Fibroblast of lung (primary cell): ENCODE measurements around the gene LBX1.

Source experiments
- EZH2 ChIP-seq: IDR thresholded peaks from 2 replicates; pipeline ENCODE4 v1.5.1; 2012; ENCODE audit warnings: low read length, control low read depth, mild to moderate bottlenecking; ENCODE audit errors: missing control alignments
- TF ChIP-seq, protein P1 (sequence below), 2 donors: IDR thresholded peaks in 1 of 2; conservative IDR thresholded peaks in 1 of 2; 1 replicate in 1 of 2; 2 replicates in 1 of 2; pipeline ENCODE4 v1.5.1; 2011 to 2012; ENCODE audit warnings: low read length in 2 of 2, control low read depth in 1 of 2, inconsistent platforms in 1 of 2, low read depth in 1 of 2, mild to moderate bottlenecking in 1 of 2

DNA sequence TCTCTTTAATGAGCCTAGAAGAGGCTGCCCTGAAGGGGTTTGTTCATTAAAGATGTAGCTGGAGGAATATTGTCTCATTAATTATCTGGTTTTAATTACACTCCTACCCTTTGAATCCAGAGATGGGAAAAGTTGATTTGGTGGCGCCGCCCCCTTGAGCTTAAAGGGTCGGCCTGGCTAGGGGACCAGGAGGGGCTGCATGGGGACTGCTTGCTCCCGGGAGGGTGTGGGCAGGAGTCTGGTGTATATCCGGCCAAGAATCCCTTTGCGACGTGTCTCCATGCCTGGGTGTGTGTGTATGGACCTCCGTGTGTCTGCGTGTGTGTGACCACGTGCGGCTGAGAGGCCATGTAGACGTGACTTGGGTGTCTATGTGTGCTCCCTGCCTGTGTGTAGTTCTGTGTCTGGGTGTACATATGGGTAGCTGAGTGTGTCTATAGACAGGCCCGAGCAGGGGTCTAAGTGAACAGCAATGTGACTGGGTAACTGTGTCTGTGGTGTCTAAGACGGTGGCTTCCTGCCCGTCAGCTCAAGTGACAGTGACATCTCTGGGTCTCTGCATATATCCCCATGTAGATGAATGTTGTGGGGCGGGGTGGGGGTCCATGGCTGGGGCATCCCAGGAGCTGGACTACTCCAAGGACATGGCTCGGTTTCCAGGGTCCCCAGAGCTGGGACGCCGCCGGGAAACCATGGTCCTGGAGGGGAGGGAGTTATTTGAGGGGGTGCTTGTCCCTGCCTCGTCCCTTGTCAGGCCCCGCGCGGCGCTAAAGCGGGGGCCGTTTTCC is 10.7 kb downstream of the LBX1 start:
- TF ChIP-seq, protein P1, sequence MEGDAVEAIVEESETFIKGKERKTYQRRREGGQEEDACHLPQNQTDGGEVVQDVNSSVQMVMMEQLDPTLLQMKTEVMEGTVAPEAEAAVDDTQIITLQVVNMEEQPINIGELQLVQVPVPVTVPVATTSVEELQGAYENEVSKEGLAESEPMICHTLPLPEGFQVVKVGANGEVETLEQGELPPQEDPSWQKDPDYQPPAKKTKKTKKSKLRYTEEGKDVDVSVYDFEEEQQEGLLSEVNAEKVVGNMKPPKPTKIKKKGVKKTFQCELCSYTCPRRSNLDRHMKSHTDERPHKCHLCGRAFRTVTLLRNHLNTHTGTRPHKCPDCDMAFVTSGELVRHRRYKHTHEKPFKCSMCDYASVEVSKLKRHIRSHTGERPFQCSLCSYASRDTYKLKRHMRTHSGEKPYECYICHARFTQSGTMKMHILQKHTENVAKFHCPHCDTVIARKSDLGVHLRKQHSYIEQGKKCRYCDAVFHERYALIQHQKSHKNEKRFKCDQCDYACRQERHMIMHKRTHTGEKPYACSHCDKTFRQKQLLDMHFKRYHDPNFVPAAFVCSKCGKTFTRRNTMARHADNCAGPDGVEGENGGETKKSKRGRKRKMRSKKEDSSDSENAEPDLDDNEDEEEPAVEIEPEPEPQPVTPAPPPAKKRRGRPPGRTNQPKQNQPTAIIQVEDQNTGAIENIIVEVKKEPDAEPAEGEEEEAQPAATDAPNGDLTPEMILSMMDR (conservative IDR thresholded peaks at IDR 0.05 in 1 of 2, IDR thresholded peaks at IDR 0.05 in 1 of 2; ENCODE audit: low read depth in 1 of 2, low read length in 2 of 2), result no peak
- TF ChIP-seq EZH2, result peak; percentile 98
